ENCODE data around the gene IL18RAP.
A peak's percentile ranks its signal among the peaks of the same experiment; 100 is the strongest.

The IL18RAP gene

GRCh38 chr2:102451968-102452367 is 29.0 kb downstream of the IL18RAP start:
- no peak for DNase-seq (ENCODE audit: extremely low read depth in 1 of 2, low read depth in 1 of 2)

DNA sequence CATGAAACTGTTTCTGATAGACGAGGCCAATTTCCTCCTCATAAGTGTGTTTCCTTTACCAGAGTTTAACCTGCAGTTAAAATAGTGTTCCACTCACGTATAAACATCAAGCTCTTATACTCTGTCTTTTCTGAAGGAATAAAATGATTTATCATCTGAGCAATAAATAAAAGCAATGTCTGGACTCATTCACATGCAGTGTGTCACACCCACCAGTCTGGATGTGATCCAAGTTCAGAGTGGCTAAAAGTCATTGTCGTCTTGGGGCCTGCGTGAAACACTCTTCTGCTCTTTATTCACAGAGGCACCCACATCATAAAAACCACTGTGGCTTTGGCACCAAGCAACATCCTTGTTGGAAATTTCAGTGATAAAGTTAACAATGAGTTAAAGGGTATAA is 30.5 kb downstream of the IL18RAP start:
- no peak for DNase-seq (ENCODE audit: extremely low read depth in 1 of 2, low read depth in 1 of 2)

DNA sequence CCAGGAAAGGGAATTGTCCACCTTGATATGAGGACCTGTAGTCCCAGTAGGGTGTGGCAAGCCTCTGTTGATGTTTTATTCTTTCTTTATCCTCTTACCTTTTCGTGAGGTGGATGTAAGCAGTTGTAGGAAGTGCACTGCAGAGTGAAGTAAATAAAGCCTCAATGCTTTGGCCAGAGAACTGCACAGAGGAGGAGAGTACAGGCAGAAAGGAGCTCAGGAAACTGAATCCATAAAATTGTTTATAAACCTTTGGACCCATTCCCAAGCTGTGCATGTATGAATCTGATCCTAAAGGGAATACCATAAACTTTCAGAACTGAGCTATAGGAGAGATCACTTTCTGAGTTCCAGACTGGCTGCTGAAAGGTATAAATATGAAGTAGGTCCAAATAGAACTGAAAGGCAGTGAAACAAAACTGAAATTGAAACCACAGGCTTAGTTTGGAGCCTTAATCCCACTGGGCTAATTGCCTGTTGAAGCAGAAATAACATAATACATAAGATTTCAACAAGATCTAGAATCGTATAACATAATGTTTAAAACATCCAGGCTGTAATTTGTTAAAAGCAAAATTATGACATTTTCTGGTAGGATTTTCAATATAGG is 32.2 kb downstream of the IL18RAP start:
- no peak for DNase-seq (ENCODE audit: extremely low read depth in 1 of 2, low read depth in 1 of 2)

GRCh38 chr2:102460467-102460866 is 37.5 kb downstream of the IL18RAP start:
- DNase-seq (ENCODE audit: extremely low read depth in 1 of 2, low read depth in 1 of 2): no peak

DNA sequence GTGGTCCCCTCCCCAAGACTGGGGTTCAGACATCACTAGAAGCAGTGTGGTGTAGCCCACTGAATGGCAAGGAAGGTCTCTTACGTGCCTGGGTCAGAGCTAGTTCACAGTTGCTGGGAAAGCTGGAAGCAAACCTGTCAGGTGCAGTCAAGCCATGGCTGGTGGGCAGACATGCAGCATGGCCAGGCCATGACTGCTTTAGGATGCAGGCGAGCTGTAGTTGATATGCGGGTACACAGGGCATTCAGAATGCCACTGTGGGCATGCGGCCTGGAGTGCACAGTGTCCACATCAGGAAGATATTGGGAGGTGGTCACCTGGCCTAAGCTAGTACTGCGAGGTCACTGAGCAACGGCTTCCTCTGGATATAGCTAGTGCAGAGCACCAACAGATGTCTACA is 38.2 kb downstream of the IL18RAP start:
- no peak for DNase-seq (ENCODE audit: extremely low read depth in 1 of 2, low read depth in 1 of 2)

- DNase-seq (ENCODE audit: extremely low read depth in 1 of 2, low read depth in 1 of 2): no peak
Observed at GRCh38 chr2:102463160-102463559, 40.2 kb downstream of the IL18RAP start.

GRCh38 chr2:102470168-102470567 is 47.2 kb downstream of the IL18RAP start:
- DNase-seq (ENCODE audit: extremely low read depth in 1 of 2, low read depth in 1 of 2): no peak

DNA sequence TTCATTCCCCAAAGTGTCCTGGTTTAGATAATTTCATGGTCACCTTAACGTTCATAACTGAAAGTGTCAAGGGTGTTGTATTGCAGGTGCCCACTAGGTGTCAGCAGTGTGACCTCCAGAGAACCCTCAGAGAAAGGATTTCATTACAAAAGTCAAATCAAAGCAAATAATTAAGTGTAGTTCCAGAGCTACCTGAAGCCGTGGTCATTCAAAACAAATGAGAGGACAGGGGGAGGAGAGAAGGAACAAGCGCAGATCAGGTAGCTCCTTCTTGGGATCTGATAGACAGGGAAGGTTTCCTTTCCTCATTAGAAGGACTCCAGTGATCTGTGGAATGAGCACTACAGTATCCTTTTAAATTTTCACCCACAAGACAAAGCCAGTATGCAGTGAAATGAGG is 50.1 kb downstream of the IL18RAP start, which contains the start of gene SLC9A4:
TSS of gene SLC9A4 (plus strand) at position 207 of the 400 bp plus-strand sequence. CDS start 534 bp downstream, outside the sequence.
- peak in 1 of 2 donors; percentile 19 for DNase-seq (ENCODE audit: extremely low read depth in 1 of 2, low read depth in 1 of 2)

DNA sequence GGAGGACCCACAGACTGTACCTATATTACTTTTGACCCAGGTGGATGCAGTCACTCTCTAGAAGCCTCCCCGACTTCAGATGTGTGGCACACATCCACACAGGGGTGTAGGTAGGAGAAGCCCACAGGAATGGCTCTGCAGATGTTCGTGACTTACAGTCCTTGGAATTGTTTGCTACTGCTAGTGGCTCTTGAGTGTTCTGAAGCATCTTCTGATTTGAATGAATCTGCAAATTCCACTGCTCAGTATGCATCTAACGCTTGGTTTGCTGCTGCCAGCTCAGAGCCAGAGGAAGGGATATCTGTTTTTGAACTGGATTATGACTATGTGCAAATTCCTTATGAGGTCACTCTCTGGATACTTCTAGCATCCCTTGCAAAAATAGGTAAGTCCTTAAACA is 50.7 kb downstream of the IL18RAP start:
- DNase-seq (ENCODE audit: extremely low read depth in 1 of 2, low read depth in 1 of 2): no peak

- DNase-seq (ENCODE audit: extremely low read depth in 1 of 2, low read depth in 1 of 2): no peak
Observed at GRCh38 chr2:102474785-102475184, 51.8 kb downstream of the IL18RAP start.

DNA sequence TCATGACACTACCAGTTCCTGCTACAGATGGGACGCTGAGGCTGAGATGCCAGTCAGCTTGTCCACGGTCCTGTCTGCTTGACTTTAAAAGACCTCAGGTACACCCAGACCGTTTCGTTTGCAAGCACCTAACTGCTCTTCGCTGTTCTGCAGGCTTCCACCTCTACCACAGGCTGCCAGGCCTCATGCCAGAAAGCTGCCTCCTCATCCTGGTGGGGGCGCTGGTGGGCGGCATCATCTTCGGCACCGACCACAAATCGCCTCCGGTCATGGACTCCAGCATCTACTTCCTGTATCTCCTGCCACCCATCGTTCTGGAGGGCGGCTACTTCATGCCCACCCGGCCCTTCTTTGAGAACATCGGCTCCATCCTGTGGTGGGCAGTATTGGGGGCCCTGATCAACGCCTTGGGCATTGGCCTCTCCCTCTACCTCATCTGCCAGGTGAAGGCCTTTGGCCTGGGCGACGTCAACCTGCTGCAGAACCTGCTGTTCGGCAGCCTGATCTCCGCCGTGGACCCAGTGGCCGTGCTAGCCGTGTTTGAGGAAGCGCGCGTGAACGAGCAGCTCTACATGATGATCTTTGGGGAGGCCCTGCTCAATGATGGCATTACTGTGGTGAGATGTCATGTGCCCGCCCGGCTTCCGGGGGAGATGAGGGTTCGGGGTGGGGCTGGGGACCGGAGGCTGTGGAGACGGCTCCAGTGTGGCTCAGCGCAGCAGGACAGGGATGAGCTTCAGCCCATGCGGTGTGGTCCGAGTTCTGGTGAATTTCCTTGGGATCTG is 55.9 kb downstream of the IL18RAP start:
- no peak for DNase-seq (ENCODE audit: extremely low read depth in 1 of 2, low read depth in 1 of 2)

DNA sequence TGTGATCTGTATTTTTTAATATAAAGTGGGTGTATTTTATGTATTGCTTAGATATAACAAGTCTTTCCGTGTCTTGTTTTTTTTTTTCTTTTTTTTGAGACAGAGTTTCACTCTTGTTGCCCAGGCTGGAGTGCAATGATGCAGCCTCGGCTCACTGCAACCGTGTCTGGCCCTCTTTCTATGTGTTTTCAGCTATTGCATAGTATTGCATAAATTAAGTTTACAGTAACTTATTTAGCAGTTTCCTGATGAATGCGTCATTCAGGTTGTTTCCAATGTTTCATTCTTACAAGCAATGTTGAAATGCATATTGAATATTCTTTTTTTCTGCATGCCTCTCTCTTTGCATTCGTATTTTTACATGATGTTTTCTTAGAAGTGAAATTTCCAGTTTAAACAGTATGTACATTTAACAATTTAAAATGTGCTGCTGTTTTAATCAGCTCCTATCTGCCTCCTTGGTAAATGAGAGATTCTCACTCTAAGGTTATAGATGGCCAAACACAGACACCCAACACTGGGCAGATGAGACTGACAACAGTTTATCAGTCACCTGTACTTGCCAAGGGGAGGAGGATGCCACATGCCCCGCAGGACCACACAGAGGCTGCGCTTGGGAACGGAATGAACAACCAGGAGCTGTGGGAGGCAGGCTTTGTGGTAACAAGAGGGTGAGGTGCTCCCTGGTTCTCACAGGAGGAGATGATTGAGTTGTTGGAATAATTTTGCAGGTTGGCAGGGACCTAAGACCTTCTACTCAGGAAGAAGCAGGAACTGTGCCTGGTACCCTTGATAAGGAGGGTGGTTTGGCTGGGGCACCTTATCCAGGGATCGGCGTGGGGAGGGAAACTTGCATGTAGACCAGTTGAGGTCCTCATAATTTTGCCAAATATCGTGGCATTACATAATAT is 57.6 kb downstream of the IL18RAP start:
- no peak for DNase-seq (ENCODE audit: extremely low read depth in 1 of 2, low read depth in 1 of 2)

GRCh38 chr2:102481931-102482330 is 59.0 kb downstream of the IL18RAP start:
- no peak for DNase-seq (ENCODE audit: extremely low read depth in 1 of 2, low read depth in 1 of 2)

DNA sequence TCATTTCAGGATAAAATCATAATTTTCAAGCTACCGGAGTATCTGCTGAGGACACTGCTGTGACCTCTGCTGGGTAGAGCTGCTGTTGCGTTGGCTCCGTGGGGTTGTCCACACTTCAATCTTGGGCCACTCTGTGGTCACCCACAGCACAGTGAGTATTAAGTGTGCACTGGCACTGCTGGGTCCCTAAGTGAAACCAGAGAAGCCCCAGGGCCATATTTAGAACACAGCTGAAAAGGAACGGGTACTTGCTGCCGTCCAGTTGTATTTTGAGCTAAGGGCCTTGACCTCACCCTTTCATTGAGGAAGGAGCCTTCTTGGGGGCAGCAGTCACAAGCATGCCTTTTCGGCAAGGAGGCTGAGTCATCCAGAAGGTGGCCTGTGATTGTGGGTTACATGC is 60.1 kb downstream of the IL18RAP start:
- no peak for DNase-seq (ENCODE audit: extremely low read depth in 1 of 2, low read depth in 1 of 2)

DNA sequence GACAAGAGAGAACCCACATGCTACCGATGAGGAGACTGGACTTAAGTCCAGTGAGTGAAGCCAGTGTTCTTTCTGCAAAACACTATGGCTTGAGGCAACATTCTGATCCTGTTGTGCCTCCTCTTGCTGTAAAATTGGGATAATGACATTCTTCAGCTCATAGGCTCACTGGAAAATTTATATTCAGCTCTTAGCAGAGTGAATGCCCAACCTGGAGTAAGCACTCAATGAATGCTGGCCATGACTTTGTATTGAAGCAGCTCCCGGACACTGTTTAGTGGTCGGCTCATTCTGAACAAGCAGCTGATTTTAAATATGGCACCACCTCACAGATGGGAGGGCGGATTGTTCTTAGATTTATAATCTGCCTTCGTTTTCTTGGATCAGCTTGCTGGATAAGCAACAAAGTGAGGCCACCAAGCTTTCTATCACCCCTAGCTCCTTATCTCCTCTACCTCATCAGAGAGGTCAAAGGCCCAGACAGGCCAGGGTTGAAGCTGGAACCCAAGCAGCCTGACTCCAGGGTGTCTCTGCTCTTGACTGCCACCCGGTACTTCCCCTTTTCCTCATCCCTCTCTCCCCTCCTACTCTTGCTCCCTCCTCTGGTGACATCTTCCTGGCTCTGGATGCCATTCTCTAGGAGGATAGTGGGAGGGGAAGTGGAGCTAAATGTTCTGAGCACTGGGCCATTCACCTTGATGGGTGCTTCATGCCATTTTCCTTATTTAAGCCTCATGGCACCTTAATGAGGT is 61.5 kb downstream of the IL18RAP start:
- no peak for DNase-seq (ENCODE audit: extremely low read depth in 1 of 2, low read depth in 1 of 2)

DNA sequence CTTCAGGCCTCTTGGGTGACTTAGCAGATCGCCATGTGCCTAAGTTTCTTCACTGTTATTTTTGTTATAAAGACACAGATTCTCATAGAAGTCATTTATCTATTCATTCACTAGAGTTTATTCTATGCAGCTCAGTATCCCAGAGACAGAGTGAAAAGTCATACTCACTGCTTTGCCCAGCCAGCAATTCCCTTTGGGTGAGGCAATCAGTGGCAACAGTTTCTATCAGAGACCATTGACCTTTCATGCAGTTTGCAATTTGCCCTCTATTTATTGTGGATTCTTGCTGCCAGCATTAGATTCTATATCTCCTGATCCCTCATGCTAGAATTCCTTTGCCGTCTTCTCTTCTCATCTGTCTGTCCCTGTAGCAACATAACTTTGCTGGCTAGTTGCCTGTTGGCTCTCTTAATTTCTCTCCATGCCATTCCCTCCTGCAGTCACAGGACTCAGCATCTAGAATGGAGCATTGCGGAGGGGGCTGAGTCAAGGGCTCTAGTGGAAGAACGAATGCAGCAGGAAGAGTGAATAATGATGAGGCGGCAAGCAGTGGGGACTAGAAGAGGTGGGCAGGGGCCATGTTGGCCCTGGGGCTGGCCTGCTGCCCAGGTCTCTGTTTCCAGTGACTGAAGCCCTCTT is 62.3 kb downstream of the IL18RAP start:
- DNase-seq (ENCODE audit: extremely low read depth in 1 of 2, low read depth in 1 of 2): no peak

GRCh38 chr2:102486941-102487702 is 64.2 kb downstream of the IL18RAP start:
- no peak for DNase-seq (ENCODE audit: extremely low read depth in 1 of 2, low read depth in 1 of 2)

DNA sequence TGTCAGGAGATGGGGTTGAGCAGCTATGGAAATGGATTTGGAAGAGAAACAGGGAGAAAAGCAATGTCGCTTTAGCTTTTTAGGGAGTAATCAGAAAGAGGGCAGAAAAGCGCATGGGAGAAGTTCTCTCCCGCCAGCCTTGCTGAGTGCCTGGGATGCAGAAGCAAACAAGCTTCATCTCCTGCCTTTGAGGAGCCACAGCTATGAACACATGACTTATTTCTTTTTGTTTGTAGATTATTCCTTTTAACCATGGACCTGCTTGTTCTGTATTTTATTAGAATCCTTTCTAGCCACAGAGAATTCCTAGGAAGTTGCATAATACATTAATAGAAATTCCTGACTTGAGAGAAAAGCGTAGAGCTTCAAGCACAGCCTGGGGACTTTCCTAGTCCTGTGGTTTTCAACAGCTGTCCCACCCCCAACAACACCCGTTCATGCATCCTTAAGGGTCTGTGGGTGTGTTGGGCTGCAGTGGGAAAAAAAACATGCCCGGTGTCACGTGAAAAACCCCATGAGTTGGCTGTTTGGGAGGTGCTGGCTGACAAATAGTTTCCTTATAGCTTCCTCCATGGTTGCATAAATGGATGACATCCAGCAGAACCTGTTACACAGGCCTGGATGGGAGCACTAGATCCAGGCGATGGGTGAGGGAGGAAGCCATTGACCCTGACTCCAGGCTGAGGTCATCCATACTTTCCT is 65.0 kb downstream of the IL18RAP start:
- no peak for DNase-seq (ENCODE audit: extremely low read depth in 1 of 2, low read depth in 1 of 2)

DNA sequence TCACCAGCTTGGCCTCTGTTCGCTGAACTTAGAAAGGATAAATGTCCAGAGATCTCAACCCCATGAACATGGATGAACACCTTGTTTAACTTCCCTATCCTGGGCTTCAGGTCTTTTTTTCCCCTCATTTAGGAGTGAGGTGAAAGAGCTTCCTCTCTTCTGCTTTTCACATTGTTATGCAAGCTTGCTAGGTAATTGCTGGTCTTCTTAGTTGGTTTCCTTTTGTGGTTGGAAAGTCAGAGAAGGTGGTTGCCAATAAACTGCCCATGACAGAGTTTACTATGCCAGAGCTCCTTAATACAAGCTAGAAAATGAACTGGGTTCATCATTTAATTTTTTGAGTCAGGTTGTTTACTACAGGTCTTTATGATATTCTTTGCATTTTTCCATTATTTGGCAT is 66.7 kb downstream of the IL18RAP start:
- DNase-seq (ENCODE audit: extremely low read depth in 1 of 2, low read depth in 1 of 2): no peak
